ENCODE measurements around the gene ZCWPW1.

- TF ChIP-seq SNAI2 (CRISPR knock-in tag; IDR thresholded peaks at IDR 0.05) (no peak), PATZ1 (CRISPR knock-in tag; IDR thresholded peaks at IDR 0.05; ENCODE audit: borderline replicate concordance) (no peak), ARNTL (CRISPR knock-in tag; IDR thresholded peaks at IDR 0.05; ENCODE audit: borderline replicate concordance, low read depth) (no peak), CSRNP3 (CRISPR knock-in tag; IDR thresholded peaks at IDR 0.05) (no peak), ZNF8 (CRISPR knock-in tag; IDR thresholded peaks at IDR 0.05) (no peak), CREB5 (CRISPR knock-in tag; IDR thresholded peaks at IDR 0.05; ENCODE audit: low read depth) (no peak), BACH2 (CRISPR knock-in tag; IDR thresholded peaks at IDR 0.05; ENCODE audit: borderline replicate concordance) (no peak), ISL1 (CRISPR knock-in tag; IDR thresholded peaks at IDR 0.05) (no peak), POU6F1 (CRISPR knock-in tag; IDR thresholded peaks at IDR 0.05; ENCODE audit: borderline replicate concordance, low read depth) (no peak), PPARA (CRISPR knock-in tag; IDR thresholded peaks at IDR 0.05; ENCODE audit: borderline replicate concordance) (no peak)
Measured at GRCh38 chr7:100407285-100408180, 21.0 kb downstream of the ZCWPW1 start.
